H9 (cell line): ENCODE results near the gene SLC25A46. TPM values are rescaled to one million over a fixed set of nuclear protein-coding genes. Genes with fewer than 3 reads are reported as not detected.

Experiments used
- DNase-seq: peaks from one replicate; pipeline ENCODE4 v3.0.0-alpha.2; 2017
- H2AFZ ChIP-seq: one replicate; pipeline ENCODE4 v1.6.1; 2013; ENCODE audit warnings: mild to moderate bottlenecking, low read length, control low read depth, moderate library complexity
- H2AK5ac ChIP-seq: 2 replicates; pipeline ENCODE4 v1.6.1; 2013; ENCODE audit warnings: low read length, control low read depth, mixed read lengths; ENCODE audit not compliant: insufficient read length
- H2BK120ac ChIP-seq: one replicate; pipeline ENCODE4 v1.6.1; 2013; ENCODE audit warnings: low read depth, mild to moderate bottlenecking, low read length, control low read depth, inconsistent platforms; ENCODE audit not compliant: poor library complexity, severe bottlenecking
- H2BK12ac ChIP-seq: 2 replicates; pipeline ENCODE4 v1.6.1; 2013; ENCODE audit warnings: low read length, control low read depth, mixed read lengths, low read depth; ENCODE audit not compliant: insufficient read length
- H2BK15ac ChIP-seq: 2 replicates; pipeline ENCODE4 v1.6.1; 2013; ENCODE audit warnings: low read depth, low read length, control low read depth
- H2BK20ac ChIP-seq: one replicate; pipeline ENCODE4 v1.6.1; 2013; ENCODE audit warnings: low read depth, mild to moderate bottlenecking, low read length, control low read depth, inconsistent platforms; ENCODE audit not compliant: poor library complexity, severe bottlenecking
- H2BK5ac ChIP-seq: 2 replicates; pipeline ENCODE4 v1.6.1; 2013; ENCODE audit warnings: low read length, control low read depth, mixed read lengths; ENCODE audit not compliant: insufficient read length
- H3K14ac ChIP-seq: 2 replicates; pipeline ENCODE4 v1.6.1; 2013; ENCODE audit warnings: low read length, control low read depth; ENCODE audit not compliant: insufficient read depth
- H3K18ac ChIP-seq: 2 replicates; pipeline ENCODE4 v1.6.1; 2013; ENCODE audit warnings: low read depth, mild to moderate bottlenecking, mixed read lengths, low read length, control low read depth; ENCODE audit not compliant: insufficient read length
- H3K23ac ChIP-seq: 2 replicates; pipeline ENCODE4 v1.6.1; 2013; ENCODE audit warnings: low read length, control low read depth, mixed read lengths, low read depth; ENCODE audit not compliant: insufficient read length
- H3K23me2 ChIP-seq: 2 replicates; pipeline ENCODE4 v1.6.1; 2013; ENCODE audit warnings: low read depth, mild to moderate bottlenecking, mixed read lengths, low read length, control low read depth; ENCODE audit not compliant: insufficient read length, poor library complexity, severe bottlenecking
- H3K27ac ChIP-seq: 2 replicates; pipeline ENCODE4 v1.5.1; 2013; ENCODE audit warnings: low read length, control low read depth, mixed read lengths, low read depth; ENCODE audit not compliant: insufficient read length
- H3K27me3 ChIP-seq: 2 replicates; pipeline ENCODE4 v1.6.1; 2013; ENCODE audit warnings: low read length, control low read depth, inconsistent platforms; ENCODE audit not compliant: insufficient read depth
- H3K4ac ChIP-seq: 2 replicates; pipeline ENCODE4 v1.6.1; 2013; ENCODE audit warnings: low read depth, mild to moderate bottlenecking, control low read depth, inconsistent platforms, low read length, moderate library complexity
- H3K4me1 ChIP-seq: 2 replicates; pipeline ENCODE4 v1.6.1; 2013; ENCODE audit warnings: low read length, control low read depth, inconsistent platforms; ENCODE audit not compliant: insufficient read depth
- H3K4me2 ChIP-seq: 2 replicates; pipeline ENCODE4 v1.6.1; 2013; ENCODE audit warnings: low read length, control low read depth, mixed read lengths; ENCODE audit not compliant: insufficient read length, insufficient read depth
- H3K56ac ChIP-seq: 2 replicates; pipeline ENCODE4 v1.6.1; 2013; ENCODE audit warnings: low read depth, mild to moderate bottlenecking, mixed read lengths, low read length, control low read depth; ENCODE audit not compliant: insufficient read length
- H3K79me1 ChIP-seq: 2 replicates; pipeline ENCODE4 v1.6.1; 2013; ENCODE audit warnings: low read depth, mild to moderate bottlenecking, moderate library complexity, low read length, control low read depth, inconsistent platforms; ENCODE audit not compliant: insufficient read depth, poor library complexity, severe bottlenecking
- H3K79me2 ChIP-seq: 2 replicates; pipeline ENCODE4 v1.6.1; 2013; ENCODE audit warnings: low read length, control low read depth, inconsistent platforms; ENCODE audit not compliant: insufficient read depth
- H3K9ac ChIP-seq: 2 replicates; pipeline ENCODE4 v1.6.1; 2013; ENCODE audit warnings: low read length, control low read depth, mixed read lengths; ENCODE audit not compliant: insufficient read length; ENCODE audit errors: extremely low read depth
- H3K9me3 ChIP-seq: one replicate; pipeline ENCODE4 v1.6.1; 2013; ENCODE audit warnings: low read depth, low read length, inconsistent platforms; ENCODE audit not compliant: control insufficient read depth
- H3T11ph ChIP-seq: one replicate; pipeline ENCODE4 v1.6.1; 2013; ENCODE audit warnings: mild to moderate bottlenecking, low read length, control low read depth, inconsistent platforms
- H4K20me1 ChIP-seq: one replicate; pipeline ENCODE4 v1.6.1; 2013; ENCODE audit not compliant: control insufficient read depth, insufficient read length, insufficient read depth
- H4K5ac ChIP-seq: 2 replicates; pipeline ENCODE4 v1.6.1; 2013; ENCODE audit warnings: low read depth, mild to moderate bottlenecking, mixed read lengths, low read length, control low read depth; ENCODE audit not compliant: insufficient read length
- H4K8ac ChIP-seq: replicated peaks from 2 replicates; pipeline ENCODE4 v1.6.1; 2013; ENCODE audit warnings: low read length, control low read depth, mixed read lengths, low read depth; ENCODE audit not compliant: insufficient read length
- H4K91ac ChIP-seq: 2 replicates; pipeline ENCODE4 v1.6.1; 2013; ENCODE audit warnings: low read depth, mild to moderate bottlenecking, moderate library complexity, mixed read lengths, low read length, control low read depth; ENCODE audit not compliant: insufficient read length
- H3K27ac Mint-ChIP-seq, 3 experiments: 2 replicates in 2 of 3; 3 replicates in 1 of 3; pipeline ENCODE4 v1.8.0; 2020 to 2021; ENCODE audit warnings: mixed read lengths in 3 of 3, mild to moderate bottlenecking in 1 of 3, moderate library complexity in 1 of 3
- H3K27me3 Mint-ChIP-seq: 2 replicates; pipeline ENCODE4 v1.8.0; 2021; ENCODE audit warnings: low read depth, mild to moderate bottlenecking, moderate library complexity, mixed read lengths
- H3K36me3 Mint-ChIP-seq, 3 experiments: 2 replicates in 2 of 3; 3 replicates in 1 of 3; pipeline ENCODE4 v1.8.0; 2020 to 2021; ENCODE audit warnings: low read depth in 3 of 3, mixed read lengths in 3 of 3; ENCODE audit not compliant: insufficient read depth in 1 of 3
- H3K4me1 Mint-ChIP-seq, 2 experiments: 2 replicates each; pipeline ENCODE4 v1.8.0; 2020; ENCODE audit warnings: mixed read lengths in 2 of 2
- H3K4me3 Mint-ChIP-seq, 2 experiments: 2 replicates in 1 of 2; 3 replicates in 1 of 2; pipeline ENCODE4 v1.8.0; 2020 to 2021; ENCODE audit warnings: mild to moderate bottlenecking in 2 of 2, mixed read lengths in 2 of 2, moderate library complexity in 1 of 2
- H3K9me3 Mint-ChIP-seq, 2 experiments: 2 replicates in 1 of 2; 3 replicates in 1 of 2; pipeline ENCODE4 v1.8.0; 2020; ENCODE audit warnings: mild to moderate bottlenecking in 2 of 2, mixed read lengths in 2 of 2, moderate library complexity in 1 of 2
- WGBS: extraction: QIAGEN DNeasy Blood & Tissue Kit; methylation state at CpG from one replicate; pipeline ENCODE4 v1.1.7; 2013; ENCODE audit warnings: missing lambda C conversion rate, low lambda C conversion rate, mixed read lengths; ENCODE audit not compliant: insufficient read length; ENCODE audit errors: extremely low coverage; 5-methylcytosine and 5-hydroxymethylcytosine counted together
- total RNA-seq: library from RNA; stranded (reverse); gene quantifications from 2 replicates; pipeline ENCODE4 v1.2.1, GENCODE V29; 2021
- TF ChIP-seq, protein P1 (sequence below): fragments of 200-600 bp; sonication (generic); conservative IDR thresholded peaks from 3 replicates; pipeline ENCODE4 v1.8.0; 2021; ENCODE audit warnings: antibody characterized with exemption, mild to moderate bottlenecking

The SLC25A46 gene
- total RNA-seq, 1 experiment from 2014 or later, result 26.0 TPM

DNA sequence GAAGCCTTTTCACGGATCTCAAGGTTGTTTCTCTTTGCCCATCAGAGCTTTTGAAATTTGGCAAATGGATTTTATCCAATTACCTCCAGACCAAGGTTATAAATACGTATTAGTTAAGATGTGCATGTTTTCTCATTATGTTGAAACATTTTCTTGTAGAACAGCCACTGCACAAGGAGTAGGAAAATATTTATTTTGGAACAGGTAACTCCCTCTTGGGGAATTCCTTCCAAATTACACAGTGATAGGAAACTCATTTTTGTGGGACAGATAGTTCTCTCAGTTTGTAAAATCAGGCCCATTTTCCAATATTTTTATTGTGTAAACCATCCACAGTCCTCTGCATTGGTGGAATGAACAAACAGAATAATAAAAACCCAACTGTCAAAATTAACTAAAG is 35.3 kb upstream of the SLC25A46 start:
- Histone ChIP-seq H3K9me3 (no peaks in the 10 kb centered on the region), H4K5ac (no peak overlapping the region), H3K27me3 (no peaks in the 10 kb centered on the region), H2BK12ac (no peak overlapping the region), H2BK20ac (no peak overlapping the region), H3K23ac (no peak overlapping the region), H4K20me1 (no peaks in the 10 kb centered on the region), H3T11ph (no peak overlapping the region), H4K91ac (no peak overlapping the region), H3K18ac (no peak overlapping the region), H4K8ac (no peak overlapping the region), H2AFZ (no peak overlapping the region), H2AK5ac (no peak overlapping the region), H3K79me2 (no peaks in the 10 kb centered on the region), H3K27ac (no peak overlapping the region), H2BK15ac (no peak overlapping the region), H3K4me1 (no peaks in the 10 kb centered on the region), H3K79me1 (no peaks in the 10 kb centered on the region), H3K9ac (no peak overlapping the region), H3K56ac (no peak overlapping the region), H3K4me2 (no peak overlapping the region), H3K23me2 (no peaks in the 10 kb centered on the region), H2BK5ac (no peak overlapping the region), H3K4ac (no peak overlapping the region), H3K14ac (no peak overlapping the region), H2BK120ac (no peak overlapping the region)
- H3K4me3 Mint-ChIP-seq, result no peak overlapping the region
- no peaks in the 10 kb centered on the region for H3K4me1 Mint-ChIP-seq
- no peaks in the 10 kb centered on the region for H3K27me3 Mint-ChIP-seq
- TF ChIP-seq, protein P1, sequence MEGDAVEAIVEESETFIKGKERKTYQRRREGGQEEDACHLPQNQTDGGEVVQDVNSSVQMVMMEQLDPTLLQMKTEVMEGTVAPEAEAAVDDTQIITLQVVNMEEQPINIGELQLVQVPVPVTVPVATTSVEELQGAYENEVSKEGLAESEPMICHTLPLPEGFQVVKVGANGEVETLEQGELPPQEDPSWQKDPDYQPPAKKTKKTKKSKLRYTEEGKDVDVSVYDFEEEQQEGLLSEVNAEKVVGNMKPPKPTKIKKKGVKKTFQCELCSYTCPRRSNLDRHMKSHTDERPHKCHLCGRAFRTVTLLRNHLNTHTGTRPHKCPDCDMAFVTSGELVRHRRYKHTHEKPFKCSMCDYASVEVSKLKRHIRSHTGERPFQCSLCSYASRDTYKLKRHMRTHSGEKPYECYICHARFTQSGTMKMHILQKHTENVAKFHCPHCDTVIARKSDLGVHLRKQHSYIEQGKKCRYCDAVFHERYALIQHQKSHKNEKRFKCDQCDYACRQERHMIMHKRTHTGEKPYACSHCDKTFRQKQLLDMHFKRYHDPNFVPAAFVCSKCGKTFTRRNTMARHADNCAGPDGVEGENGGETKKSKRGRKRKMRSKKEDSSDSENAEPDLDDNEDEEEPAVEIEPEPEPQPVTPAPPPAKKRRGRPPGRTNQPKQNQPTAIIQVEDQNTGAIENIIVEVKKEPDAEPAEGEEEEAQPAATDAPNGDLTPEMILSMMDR, result no peak
- no peaks in the 10 kb centered on the region for H3K9me3 Mint-ChIP-seq
- DNase-seq, result no peak
- no peaks in the 10 kb centered on the region for H3K36me3 Mint-ChIP-seq
- no CpG with 5 or more reads among the region's 2 CpGs for WGBS
- H3K27ac Mint-ChIP-seq, result no peak overlapping the region
